Non-pigmented ciliary epithelial cell (primary cell): Measurements from ENCODE around the gene ATP8B4.
"Not testable (repeated sequence)": the region's sequence is repeated elsewhere in the genome, so short reads cannot be mapped to it uniquely, and the experiment has no call there.

Experiments used
- DNase-seq: peaks from one replicate; pipeline ENCODE4 v3.0.0-alpha.2; 2010; ENCODE audit warnings: low read depth

The ATP8B4 gene

GRCh38 chr15:50119063-50120040 lies at the start of gene ATP8B4:
TSS of gene ATP8B4 (minus strand) at chr15:50119233. CDS start at chr15:50106966, 12,267 bp downstream.
- no peak for DNase-seq

GRCh38 chr15:50168379-50168778 lies 49.3 kb upstream of the ATP8B4 start:
- DNase-seq: no peak

DNA sequence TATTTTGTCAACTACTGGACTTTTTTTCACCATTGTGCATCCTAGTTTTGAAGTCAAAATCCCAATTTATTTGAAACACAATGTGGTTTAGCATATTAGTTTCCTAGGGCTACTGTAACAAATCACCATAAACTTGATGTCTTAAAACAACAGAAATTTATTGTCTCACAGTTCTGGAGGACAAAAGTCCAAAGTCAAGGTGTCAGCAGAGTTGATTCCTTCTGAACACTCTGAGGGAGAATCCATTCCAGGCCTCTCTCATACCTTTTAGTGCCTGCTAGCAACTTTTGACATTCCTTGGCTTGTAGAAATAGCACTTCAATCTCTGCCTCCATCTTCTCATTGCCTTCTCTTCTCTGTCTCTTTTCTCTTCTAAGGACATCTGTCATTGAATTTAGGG lies 48.1 kb upstream of the ATP8B4 start:
- no peak for DNase-seq

GRCh38 chr15:50166216-50166615 lies 47.2 kb upstream of the ATP8B4 start:
- no peak for DNase-seq

DNA sequence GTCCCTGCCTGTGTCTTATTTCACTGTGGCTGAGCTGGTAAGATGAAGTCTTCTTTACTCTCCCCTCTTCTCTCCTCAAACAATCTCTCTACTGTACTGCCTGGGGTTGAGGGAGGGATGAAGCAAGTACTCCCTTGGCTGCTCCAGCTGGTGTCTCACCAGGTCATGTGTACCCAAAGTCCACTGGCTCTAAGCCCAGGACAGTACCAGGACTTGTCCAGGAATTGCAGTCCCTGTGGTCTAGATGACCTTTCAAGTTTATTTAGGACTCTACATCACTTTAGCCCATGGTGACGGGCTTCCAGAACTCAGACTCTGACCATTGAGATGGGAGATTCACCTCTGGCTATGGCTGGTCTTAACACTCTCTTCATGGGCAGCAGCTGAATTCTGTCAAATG lies 45.4 kb upstream of the ATP8B4 start:
- no peak for DNase-seq

GRCh38 chr15:50163719-50164410 lies 44.8 kb upstream of the ATP8B4 start:
- DNase-seq: no peak

GRCh38 chr15:50162969-50163718 lies 44.1 kb upstream of the ATP8B4 start:
- no peak for DNase-seq

DNA sequence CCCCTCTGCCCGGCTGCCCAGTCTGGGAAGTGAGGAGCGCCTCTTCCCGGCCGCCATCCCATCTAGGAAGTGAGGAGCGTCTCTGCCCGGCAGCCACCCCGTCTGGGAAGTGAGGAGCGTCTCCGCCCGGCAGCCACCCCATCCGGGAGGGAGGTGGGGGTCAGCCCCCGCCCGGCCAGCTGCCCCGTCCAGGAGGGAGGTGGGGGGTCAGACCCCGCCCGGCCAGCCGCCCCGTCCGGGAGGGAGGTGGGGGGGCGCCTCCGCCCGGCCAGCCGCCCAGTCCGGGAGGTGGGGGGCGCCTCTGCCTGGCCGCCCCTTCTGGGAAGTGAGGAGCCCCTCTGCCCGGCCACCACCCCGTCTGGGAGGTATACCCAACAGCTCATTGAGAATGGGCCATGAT lies 39.2 kb upstream of the ATP8B4 start:
- DNase-seq: not testable (repeated sequence)

GRCh38 chr15:50151476-50151875 lies 32.4 kb upstream of the ATP8B4 start:
- DNase-seq: no peak

GRCh38 chr15:50150851-50151250 lies 31.8 kb upstream of the ATP8B4 start:
- no peak for DNase-seq

GRCh38 chr15:50150349-50150748 lies 31.3 kb upstream of the ATP8B4 start:
- DNase-seq: no peak

DNA sequence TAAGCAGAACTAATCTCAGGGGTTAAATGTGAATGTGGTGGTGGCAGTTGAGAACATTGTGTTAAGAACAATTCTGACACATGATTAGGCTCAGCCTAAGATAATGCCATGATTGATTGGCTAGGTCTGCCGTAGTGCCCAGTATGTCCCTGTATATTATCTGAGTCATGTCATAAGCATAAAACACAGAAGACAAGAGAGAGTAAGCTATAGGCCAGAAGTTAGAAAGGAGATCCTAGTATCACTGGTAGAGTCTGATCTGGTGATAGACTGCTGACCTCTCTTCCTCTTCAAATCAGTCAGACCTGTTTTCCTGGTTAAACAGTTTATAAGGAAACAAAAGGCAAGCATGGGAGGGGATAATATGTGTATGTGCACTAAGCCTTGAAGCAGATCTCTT lies 30.1 kb upstream of the ATP8B4 start:
- DNase-seq: no peak

DNA sequence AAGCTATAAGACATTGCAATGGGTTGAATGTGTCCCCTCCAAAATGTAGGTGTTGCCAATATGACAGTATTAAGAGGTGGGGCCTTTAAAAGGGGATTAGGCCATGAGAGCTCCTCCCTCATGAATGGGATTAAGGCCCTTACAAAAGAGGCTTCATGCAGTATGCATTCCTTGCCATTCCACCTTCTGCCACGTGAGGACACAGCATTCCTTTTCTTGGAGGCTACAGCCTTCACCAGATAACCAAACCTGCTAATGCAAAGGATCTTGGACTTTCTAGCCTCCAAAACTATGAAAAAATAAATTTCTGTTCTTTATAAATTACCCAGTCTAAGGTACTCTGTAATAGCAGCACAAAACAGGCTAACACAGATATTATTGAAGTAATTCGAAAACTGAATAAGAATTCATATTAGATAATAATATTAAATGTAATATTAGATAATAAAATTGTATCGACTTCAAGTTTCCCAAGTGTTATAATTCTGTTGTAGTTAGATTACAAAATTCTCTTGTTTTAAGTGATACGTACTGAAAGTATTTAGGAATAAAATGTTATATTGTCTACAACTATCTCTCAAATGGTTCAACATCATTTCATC lies 29.4 kb upstream of the ATP8B4 start:
- DNase-seq: no peak

DNA sequence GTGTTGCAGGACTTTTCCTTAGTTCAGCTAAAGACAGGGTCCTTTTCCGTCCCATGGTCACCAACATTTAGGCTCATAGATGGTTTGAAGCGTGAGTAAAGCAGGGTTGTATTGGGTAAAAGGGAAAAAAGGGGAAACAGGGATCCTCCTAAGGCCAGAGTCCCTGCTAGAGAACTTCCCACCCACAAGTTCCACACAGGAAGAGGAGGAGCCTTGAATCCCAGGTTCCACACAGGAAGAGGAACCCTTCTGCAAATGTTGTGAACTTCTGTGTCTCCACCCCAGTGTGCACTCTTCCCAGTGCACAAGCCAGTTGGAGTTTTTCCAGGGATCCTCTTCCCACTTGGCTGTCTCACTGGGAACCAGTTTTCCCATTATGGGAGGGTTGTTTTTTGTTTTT lies 27.6 kb upstream of the ATP8B4 start:
- no peak for DNase-seq

DNA sequence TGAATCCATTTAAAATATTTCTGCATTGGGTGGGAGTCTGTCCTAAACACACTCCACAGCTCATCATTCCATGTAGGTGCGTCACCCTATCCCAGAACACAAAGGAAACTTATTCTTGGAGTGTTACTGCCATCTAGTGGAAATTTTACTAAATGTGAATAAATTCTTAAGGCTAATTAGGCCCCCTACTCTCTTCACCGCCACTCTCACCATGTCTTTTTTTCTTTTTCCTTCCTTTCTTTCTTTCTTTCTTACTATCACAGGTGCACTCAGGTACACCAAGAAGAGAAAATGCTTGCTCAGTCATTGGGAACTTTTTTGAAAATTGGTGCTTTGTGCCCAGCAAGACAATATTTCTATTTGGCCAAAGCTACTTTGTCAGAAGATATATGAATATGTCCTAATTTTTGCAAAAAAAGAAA lies 26.4 kb upstream of the ATP8B4 start:
- no peak for DNase-seq

DNA sequence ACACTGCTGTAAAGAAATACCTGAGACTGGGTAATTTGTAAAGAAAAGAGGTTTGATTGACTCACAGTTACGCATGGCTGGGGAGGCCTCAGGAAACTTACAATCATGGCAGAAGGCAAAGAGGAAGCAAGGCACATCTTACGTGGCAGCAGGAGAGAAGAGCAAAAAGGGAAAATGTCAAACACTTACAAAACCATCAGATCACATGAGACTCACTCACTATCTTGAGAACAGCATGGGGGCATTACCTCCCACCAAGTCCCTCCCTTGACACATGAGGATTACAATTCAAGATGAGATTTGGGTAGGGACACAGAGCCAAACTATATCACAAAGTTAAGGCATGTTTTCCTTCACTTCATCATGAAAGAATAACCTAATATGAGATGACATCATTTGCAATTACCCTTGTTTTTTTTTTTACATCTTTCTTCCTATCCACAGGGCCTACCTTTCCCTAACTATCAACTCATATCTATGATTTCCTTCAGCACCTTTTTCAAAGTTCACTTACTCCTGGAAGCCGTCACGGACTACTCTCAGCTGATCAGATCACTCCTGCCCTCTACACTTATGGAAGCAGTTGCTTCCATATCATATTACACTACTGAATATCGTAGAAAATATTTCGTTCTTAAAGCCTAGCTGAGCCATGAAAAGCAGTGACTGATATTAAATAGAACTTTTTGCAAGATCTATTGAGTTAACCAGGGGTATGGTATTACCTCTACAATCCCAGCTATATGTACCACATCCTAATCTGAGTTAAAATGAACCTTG lies 25.5 kb upstream of the ATP8B4 start:
- DNase-seq: no peak

DNA sequence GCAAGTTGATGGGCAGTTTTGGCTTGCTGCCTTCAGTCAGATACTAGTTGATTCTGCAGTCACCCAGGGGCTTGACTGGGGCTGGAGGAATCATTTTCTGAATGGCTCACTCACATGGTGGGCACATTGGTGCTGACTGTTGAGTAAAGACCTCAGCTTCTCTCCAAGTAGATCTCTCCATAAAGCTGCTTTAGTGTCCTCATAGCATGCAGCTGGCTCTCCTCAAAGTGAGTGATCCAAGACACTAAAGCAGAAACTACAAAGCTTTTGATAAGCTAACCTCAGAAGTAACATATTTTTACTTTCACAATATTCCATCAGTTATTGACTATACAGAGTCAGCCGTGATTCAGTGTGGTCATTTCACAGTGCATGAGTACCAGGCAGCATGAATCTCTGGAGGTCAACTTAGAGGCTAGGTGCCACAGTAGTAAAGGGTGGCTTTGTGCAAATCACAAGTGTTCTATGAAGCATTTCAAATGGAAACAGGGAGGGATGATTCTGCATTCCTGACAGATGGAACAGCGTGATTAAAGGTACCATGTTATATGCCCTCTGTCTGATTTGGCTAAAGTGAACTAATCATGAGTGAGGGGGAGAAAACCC lies 24.3 kb upstream of the ATP8B4 start:
- no peak for DNase-seq

DNA sequence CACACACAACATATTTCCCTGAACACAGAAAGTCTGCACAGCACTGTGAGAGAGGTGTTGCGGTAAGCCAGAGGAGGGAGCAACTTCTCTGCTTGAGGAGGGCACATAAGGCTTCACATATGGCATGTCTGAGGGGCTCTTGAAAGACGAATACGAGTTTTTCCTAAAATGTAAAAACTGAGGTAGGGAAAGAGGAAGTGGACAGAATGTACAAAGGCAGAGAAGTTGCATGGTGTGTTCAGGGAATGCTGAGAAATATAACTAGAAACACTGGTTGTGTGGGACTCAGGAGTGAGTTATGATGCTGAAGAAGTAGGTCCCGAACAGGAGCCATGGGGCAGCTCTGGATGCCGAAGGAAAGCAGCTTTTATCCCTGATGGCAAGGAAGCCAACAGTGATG lies 22.8 kb upstream of the ATP8B4 start:
- DNase-seq: no peak

- DNase-seq: no peak
Measured at GRCh38 chr15:50140983-50141382, 21.9 kb upstream of the ATP8B4 start.

GRCh38 chr15:50140098-50140497 lies 21.1 kb upstream of the ATP8B4 start:
- DNase-seq: no peak

DNA sequence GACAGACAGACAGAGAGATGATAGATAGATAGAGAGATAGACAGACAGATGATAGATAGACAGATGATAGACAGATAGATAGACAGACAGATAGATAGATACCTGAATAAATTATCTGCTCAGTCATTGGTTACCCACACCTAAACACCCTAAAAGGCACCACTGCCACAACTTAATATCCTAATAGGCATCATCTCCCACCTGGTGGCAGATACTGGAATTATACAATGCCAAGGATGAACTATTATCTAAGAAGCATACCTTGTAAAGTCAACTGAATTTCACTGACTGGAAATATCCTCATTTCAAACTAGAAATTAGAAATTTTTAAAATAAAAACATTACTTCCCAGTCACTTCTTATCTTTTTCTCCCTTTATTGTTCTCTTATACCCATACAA lies 19.4 kb upstream of the ATP8B4 start:
- no peak for DNase-seq
